Calu3 (cell line): ENCODE data around the gene ABCA4. TPM values are rescaled to one million over a fixed set of nuclear protein-coding genes. Genes with fewer than 3 reads are reported as not detected.

Source experiments
- BruUV-seq: library from RNA; stranded (reverse); fragments of 400-500 nt; replicated peaks from 2 replicates; lab custom pipeline; 2021; lab: Mats Ljungman, UMichigan
- CTCF ChIA-PET: fragments of 300-600 bp; sonication (Branson Sonifier 250); formaldehyde crosslinking; loops from one replicate; lab custom pipeline; 2022; ENCODE audit warnings: antibody characterized with exemption; lab: Charles Lee
- DNase-seq: peaks from one replicate; pipeline ENCODE4 v3.0.0; 2022
- H3K27ac Mint-ChIP-seq: one replicate; pipeline ENCODE4 v1.8.0; 2022; ENCODE audit warnings: mixed read lengths; ENCODE audit not compliant: unreplicated experiment
- H3K27me3 Mint-ChIP-seq: one replicate; pipeline ENCODE4 v1.8.0; 2022; ENCODE audit warnings: mixed read lengths; ENCODE audit not compliant: unreplicated experiment
- H3K36me3 Mint-ChIP-seq: one replicate; pipeline ENCODE4 v1.8.0; 2022; ENCODE audit warnings: mild to moderate bottlenecking, moderate library complexity, mixed read lengths; ENCODE audit not compliant: insufficient read depth, unreplicated experiment
- H3K4me1 Mint-ChIP-seq: one replicate; pipeline ENCODE4 v1.8.0; 2022; ENCODE audit warnings: mild to moderate bottlenecking, low read depth, mixed read lengths; ENCODE audit not compliant: unreplicated experiment
- H3K4me3 Mint-ChIP-seq: one replicate; pipeline ENCODE4 v1.8.0; 2022; ENCODE audit warnings: mild to moderate bottlenecking, low read depth, moderate library complexity, mixed read lengths; ENCODE audit not compliant: unreplicated experiment
- H3K9me3 Mint-ChIP-seq: one replicate; pipeline ENCODE4 v1.8.0; 2022; ENCODE audit warnings: low read depth, mixed read lengths; ENCODE audit not compliant: unreplicated experiment
- intact Hi-C: fragments of 100-400 bp; cut with micrococcal nuclease; formaldehyde crosslinking; loops from one replicate; pipeline ENCODE4 v1.10.0; 2022; ENCODE audit not compliant: unreplicated experiment
- total RNA-seq: library from RNA; stranded (reverse); gene quantifications from 2 replicates; pipeline ENCODE4 v1.2.3, GENCODE V29; 2022
- TF ChIP-seq, protein P1 (sequence below): fragments of 200-600 bp; IDR thresholded peaks from one replicate; pipeline ENCODE4 v1.8.0; 2022; ENCODE audit warnings: antibody characterized with exemption; ENCODE audit not compliant: unreplicated experiment

ABCA4 gene
- total RNA-seq, 1 experiment from 2014 or later: 0.31 TPM

DNA sequence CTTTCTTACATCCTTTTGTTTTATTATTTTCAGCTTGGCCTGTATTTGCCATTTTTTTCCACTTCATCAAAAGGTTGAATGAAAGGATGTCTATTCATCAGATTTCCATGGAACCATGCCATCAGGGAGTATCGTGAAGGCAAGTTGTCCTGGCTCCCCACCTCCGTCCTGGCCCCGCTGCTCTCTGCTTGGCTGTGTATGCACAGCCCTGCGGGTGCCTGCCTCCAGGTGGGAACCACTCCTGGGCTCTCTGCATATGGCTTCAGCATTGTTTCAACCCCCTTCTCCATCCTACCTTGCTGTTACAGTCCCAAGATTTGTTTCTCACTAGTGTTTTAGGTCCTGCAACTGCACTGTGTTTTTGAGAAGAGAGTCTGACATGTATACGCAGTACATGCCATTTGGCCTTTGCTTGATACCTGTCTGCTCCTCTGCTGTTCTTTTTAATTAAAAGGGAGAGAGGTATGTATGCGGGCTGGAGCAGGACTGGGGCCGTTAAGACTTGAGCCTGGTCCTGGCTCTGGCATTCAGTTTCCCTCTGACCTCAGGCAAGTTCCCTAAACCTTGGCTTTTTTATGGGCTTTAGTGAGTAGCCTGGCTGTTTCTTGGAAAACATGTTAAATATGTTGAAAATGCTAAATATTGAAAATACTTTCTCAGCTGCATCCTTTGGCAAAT, 141.8 kb downstream of the ABCA4 start:
- CTCF ChIA-PET: no interaction called here
- Mint-ChIP-seq H3K27me3 (peaks cover 16% of the 10 kb centered on the region), H3K27ac (no peak overlapping the region), H3K36me3 (no peaks in the 10 kb centered on the region), H3K4me1 (no peaks in the 10 kb centered on the region), H3K9me3 (no peaks in the 10 kb centered on the region), H3K4me3 (no peak overlapping the region)
- no peak for DNase-seq
- intact Hi-C loops: no loop called here
- TF ChIP-seq, protein P1, sequence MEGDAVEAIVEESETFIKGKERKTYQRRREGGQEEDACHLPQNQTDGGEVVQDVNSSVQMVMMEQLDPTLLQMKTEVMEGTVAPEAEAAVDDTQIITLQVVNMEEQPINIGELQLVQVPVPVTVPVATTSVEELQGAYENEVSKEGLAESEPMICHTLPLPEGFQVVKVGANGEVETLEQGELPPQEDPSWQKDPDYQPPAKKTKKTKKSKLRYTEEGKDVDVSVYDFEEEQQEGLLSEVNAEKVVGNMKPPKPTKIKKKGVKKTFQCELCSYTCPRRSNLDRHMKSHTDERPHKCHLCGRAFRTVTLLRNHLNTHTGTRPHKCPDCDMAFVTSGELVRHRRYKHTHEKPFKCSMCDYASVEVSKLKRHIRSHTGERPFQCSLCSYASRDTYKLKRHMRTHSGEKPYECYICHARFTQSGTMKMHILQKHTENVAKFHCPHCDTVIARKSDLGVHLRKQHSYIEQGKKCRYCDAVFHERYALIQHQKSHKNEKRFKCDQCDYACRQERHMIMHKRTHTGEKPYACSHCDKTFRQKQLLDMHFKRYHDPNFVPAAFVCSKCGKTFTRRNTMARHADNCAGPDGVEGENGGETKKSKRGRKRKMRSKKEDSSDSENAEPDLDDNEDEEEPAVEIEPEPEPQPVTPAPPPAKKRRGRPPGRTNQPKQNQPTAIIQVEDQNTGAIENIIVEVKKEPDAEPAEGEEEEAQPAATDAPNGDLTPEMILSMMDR: no peak
- no TSS peak for BruUV-seq

DNA sequence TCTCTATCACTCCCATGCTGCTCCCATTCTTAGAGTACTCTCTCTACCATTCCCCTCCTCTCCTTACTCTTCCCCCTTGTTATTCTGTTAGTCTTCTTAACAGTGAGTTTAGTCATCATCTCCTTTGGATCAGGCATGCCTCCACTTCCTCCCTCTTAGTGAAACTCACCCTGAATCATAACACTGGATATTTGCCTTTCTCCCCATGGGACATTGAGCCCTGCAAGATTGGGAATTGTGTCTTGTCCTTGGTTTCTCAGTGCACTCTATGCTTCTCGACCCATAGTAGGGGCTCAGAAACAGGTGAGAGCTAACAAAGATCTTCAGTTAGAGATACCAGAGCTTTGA, 143.4 kb downstream of the ABCA4 start:
- no peak for DNase-seq
- H3K36me3 Mint-ChIP-seq: no peaks in the 10 kb centered on the region
- intact Hi-C loops: no loop called here
- BruUV-seq: no TSS peak
- TF ChIP-seq, protein P1: no peak
- no peak overlapping the region for H3K4me3 Mint-ChIP-seq
- peaks cover 16% of the 10 kb centered on the region for H3K27me3 Mint-ChIP-seq
- H3K27ac Mint-ChIP-seq: no peak overlapping the region
- H3K9me3 Mint-ChIP-seq: no peaks in the 10 kb centered on the region
- H3K4me1 Mint-ChIP-seq: no peaks in the 10 kb centered on the region
- CTCF ChIA-PET: no interaction called here

DNA sequence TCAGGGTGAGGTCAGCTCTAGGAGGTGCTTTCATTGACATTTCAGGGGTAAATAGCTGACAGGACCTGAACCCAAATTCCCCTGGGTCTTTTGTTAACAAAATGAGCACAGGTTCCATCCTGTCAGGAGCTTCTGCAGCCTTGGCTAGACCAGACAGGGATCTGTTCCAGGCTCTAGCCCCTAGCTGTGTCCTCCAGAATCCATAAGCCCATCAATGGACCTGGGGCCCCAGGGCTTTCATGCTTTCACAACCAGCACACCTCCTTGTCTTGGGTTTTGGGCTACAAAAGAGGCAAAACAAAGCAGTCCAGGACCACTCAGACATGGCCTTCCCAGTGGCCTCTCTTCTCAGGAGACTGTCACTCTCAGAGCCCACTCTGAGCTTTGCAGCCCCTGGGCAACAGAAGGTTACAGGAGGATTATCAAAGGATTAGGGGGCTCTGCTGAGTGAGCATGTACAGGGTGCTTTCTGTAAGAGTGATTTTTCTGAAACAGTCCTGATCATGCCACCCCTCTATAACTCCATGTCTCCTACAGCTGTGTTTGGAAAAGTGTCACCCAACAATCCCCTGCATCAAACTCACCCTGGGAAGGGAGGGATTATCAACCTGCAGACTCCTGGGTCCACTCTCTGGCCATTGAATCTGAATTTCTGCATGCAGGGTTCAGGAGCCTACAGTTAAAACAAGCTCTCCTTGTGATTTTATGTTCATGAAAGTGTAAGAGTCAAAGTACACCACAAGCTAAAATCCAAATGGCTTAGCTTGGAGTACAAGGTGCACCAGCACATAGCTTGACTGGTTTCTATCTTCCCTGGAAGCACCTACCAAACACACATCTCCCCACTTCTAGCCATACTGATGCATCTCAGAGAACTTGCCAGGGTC, 144.0 kb downstream of the ABCA4 start:
- H3K4me3 Mint-ChIP-seq: no peak overlapping the region
- H3K9me3 Mint-ChIP-seq: no peaks in the 10 kb centered on the region
- no peaks in the 10 kb centered on the region for H3K36me3 Mint-ChIP-seq
- H3K4me1 Mint-ChIP-seq: no peaks in the 10 kb centered on the region
- intact Hi-C loops: no loop called here
- CTCF ChIA-PET: interaction anchor here (0.5 kb wide), 1 partner anchor 360 kb away, joined by 3 read pairs; no protein-coding TSS in a partner anchor
- H3K27me3 Mint-ChIP-seq: peaks cover 16% of the 10 kb centered on the region
- BruUV-seq: no TSS peak
- H3K27ac Mint-ChIP-seq: no peak overlapping the region
- DNase-seq: no peak
- TF ChIP-seq, protein P1: no peak

DNA sequence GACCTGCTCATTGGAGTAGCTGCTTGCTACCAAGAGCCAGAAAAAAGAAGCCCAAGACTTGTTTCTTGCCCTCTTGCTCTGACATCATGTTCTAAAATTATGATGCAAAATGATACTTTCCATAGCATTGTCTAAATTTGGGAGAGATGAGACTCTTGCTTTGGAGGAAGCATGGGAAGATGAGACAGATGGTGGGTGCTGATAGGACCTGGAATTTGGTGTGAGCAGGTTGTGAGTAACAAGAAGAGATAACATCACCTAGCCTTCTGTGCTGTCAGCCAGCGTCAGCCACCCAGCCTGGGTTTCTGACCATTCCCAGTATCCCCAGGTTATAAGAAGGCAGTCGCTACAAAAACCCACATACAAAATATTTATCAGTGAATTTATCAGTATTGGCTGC, 144.7 kb downstream of the ABCA4 start:
- Mint-ChIP-seq H3K4me1 (no peaks in the 10 kb centered on the region), H3K4me3 (no peak overlapping the region), H3K9me3 (no peaks in the 10 kb centered on the region), H3K27ac (no peak overlapping the region), H3K27me3 (peaks cover 16% of the 10 kb centered on the region), H3K36me3 (no peaks in the 10 kb centered on the region)
- no TSS peak for BruUV-seq
- intact Hi-C loops: no loop called here
- TF ChIP-seq, protein P1: no peak
- CTCF ChIA-PET: no interaction called here
- DNase-seq: no peak
